Measurements from ENCODE around the gene DNAH12.

DNAH12 gene

DNA sequence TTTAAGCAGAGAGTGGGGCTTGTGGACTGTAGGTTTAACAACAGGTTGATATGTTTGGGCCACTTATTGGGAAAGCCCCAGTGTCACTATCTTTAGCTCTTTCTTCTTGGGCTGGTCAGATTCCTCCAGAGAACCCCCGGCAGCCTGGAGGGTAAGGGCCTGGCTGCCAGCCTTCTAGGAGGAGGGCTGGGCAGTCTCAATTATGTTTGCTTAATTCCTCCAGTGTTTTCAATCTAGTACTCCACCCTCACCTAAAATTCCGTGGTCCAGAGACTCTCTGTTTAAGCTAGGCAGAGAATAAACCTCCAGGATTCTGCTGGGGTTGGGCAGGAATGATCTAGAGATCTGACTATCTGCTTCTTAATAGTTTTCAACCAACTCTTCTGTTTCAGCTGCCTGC is 256.9 kb downstream of the DNAH12 start:
- DNase-seq: no peak
- Mint-ChIP-seq H3K9me3 (no peaks in the 10 kb centered on the region), H3K27ac (no peak overlapping the region), H3K4me3 (no peak overlapping the region), H3K36me3 (ENCODE audit: low read depth) (no peaks in the 10 kb centered on the region), H3K4me1 (ENCODE audit: low read depth) (no peaks in the 10 kb centered on the region), H3K27me3 (peaks cover 18% of the 10 kb centered on the region)

DNA sequence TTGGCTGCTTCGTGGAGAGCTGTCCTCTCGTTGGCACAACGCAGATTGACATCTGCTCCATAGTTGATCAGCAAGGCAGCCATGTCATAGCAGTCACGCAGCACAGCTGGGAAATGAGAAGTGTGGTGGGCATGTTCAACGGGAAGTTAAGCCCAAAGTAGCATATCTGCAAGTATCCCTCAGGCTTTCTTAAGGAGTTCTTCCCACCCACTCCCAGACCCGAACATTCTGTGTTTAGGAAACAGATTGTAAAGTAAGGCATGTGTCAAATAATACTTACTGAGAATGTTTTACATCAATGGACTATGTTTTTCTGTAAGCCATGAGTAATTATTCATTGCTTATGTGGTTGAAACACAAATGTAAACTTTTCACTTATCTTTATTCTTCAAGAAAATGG is 260.8 kb downstream of the DNAH12 start:
- no peak overlapping the region for H3K27ac Mint-ChIP-seq
- H3K4me1 Mint-ChIP-seq (ENCODE audit: low read depth): no peaks in the 10 kb centered on the region
- no peaks in the 10 kb centered on the region for H3K27me3 Mint-ChIP-seq
- H3K36me3 Mint-ChIP-seq (ENCODE audit: low read depth): peaks cover 5% of the 10 kb centered on the region
- DNase-seq: no peak
- no peak overlapping the region for H3K4me3 Mint-ChIP-seq
- H3K9me3 Mint-ChIP-seq: peaks cover 3% of the 10 kb centered on the region

DNA sequence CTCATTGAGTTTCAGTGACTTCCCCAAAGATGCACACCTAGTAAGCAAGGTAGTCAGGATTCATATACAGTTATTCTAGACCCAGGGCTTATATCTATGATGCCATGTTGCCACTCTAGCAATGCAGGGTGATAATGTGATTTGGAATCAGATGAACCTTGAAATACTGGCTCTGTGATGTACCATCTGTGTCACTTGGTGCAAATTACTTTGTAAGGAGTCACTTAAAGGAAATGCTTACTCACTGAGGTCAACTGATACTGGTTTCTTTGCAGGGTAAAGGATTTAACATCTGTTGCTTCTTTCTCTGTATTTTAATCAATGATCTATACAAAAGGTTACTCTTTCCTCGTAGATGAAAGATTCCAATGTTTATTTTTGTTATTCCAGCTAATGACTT is 262.4 kb downstream of the DNAH12 start:
- Mint-ChIP-seq H3K9me3 (peaks cover 3% of the 10 kb centered on the region), H3K27ac (no peak overlapping the region), H3K36me3 (ENCODE audit: low read depth) (peaks cover 7% of the 10 kb centered on the region), H3K4me3 (no peak overlapping the region), H3K4me1 (ENCODE audit: low read depth) (no peaks in the 10 kb centered on the region), H3K27me3 (no peaks in the 10 kb centered on the region)
- no peak for DNase-seq

DNA sequence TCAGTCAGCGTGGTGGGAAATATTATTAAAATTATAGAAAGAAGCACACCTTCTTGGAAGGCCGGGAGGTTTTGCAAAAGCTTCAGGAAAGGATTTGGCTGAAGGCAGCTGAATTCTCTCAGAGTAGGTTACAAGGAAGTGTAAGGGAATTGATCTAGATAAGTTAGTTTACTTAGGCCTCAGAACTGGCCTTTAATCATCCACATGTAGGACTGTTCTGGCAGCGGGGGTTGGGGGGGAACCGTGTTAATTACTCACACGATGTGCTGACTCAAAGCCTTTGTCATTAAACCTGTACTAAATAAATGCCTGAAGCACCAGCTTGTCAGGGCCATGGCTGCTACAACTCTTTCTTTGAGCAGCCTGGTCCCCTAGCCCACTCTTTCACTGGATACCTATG is 264.5 kb downstream of the DNAH12 start:
- peaks cover 11% of the 10 kb centered on the region for H3K36me3 Mint-ChIP-seq (ENCODE audit: low read depth)
- H3K4me1 Mint-ChIP-seq (ENCODE audit: low read depth): no peaks in the 10 kb centered on the region
- no peak for DNase-seq
- H3K9me3 Mint-ChIP-seq: peaks cover 3% of the 10 kb centered on the region
- H3K27me3 Mint-ChIP-seq: no peaks in the 10 kb centered on the region
- no peak overlapping the region for H3K27ac Mint-ChIP-seq
- H3K4me3 Mint-ChIP-seq: no peak overlapping the region

DNA sequence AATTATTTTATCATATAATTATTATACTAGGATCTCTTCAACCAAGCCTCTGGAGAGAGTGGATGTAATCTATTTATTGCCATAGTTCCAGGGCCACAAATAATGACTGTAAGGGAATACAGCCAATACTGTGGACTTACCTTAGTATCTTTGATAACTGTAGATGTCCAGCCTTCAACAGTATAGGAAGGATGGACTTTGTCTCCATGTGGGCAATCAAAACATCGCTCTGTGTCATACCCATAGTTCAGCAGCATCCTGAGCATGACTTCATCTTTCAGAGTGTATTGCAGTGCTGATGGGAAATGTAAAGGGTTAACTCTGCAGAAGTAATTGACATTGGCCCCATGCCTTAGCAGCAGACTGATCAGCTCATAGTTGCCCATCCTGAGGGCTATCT is 265.9 kb downstream of the DNAH12 start:
- no peak overlapping the region for H3K27ac Mint-ChIP-seq
- peaks cover 3% of the 10 kb centered on the region for H3K9me3 Mint-ChIP-seq

DNA sequence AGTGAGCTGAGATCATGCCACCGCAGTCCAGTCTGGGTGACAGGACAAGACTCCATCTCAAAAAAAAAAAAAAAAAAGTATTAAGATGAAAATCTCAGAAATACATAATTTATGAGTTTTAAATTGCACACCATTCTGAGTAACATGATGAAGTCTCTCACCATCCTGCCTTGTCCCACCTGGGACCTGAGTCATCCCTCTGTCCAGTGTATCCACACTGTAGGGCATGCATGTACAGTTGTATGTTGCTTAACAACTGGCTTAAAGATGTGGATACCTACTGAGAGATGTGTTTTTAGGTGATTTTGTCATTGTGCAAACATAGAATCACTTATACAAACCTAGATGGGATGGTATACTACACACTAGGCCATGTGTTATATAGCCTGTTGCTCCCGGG is 268.8 kb downstream of the DNAH12 start:
- Mint-ChIP-seq H3K36me3 (ENCODE audit: low read depth) (peaks cover 44% of the 10 kb centered on the region), H3K27me3 (no peaks in the 10 kb centered on the region), H3K4me3 (no peak overlapping the region), H3K4me1 (ENCODE audit: low read depth) (no peaks in the 10 kb centered on the region), H3K9me3 (peaks cover 3% of the 10 kb centered on the region), H3K27ac (no peak overlapping the region)
- no peak for DNase-seq

More for the DNA sequence above, 265.9 kb downstream of the DNAH12 start:
- H3K27me3 Mint-ChIP-seq: no peaks in the 10 kb centered on the region
- peaks cover 22% of the 10 kb centered on the region for H3K36me3 Mint-ChIP-seq (ENCODE audit: low read depth)
- no peaks in the 10 kb centered on the region for H3K4me1 Mint-ChIP-seq (ENCODE audit: low read depth)
- no peak overlapping the region for H3K4me3 Mint-ChIP-seq
- no peak for DNase-seq

DNA sequence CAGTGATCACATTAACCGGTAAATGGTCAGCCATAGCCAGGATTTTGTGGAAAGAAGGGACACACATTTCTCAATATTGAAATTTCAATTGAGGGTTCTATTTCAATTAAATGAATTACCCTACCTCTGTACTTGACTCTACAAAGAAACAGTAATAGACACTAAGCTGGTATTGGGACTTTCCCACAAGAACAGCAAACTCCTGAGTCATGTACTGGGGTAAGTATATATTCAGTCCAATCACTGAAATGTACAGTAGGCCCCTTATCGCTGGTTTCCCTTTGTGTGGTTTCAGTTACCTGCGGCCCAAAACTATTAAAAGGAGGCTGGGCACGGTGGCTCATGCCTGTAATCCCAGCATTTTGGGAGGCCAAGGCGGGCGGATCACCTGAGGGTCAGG is 269.3 kb downstream of the DNAH12 start:
- H3K9me3 Mint-ChIP-seq: peaks cover 3% of the 10 kb centered on the region
- no peaks in the 10 kb centered on the region for H3K27me3 Mint-ChIP-seq
- H3K4me1 Mint-ChIP-seq (ENCODE audit: low read depth): no peaks in the 10 kb centered on the region
- no peak overlapping the region for H3K4me3 Mint-ChIP-seq
- DNase-seq: no peak
- H3K36me3 Mint-ChIP-seq (ENCODE audit: low read depth): peaks cover 49% of the 10 kb centered on the region
- no peak overlapping the region for H3K27ac Mint-ChIP-seq

DNA sequence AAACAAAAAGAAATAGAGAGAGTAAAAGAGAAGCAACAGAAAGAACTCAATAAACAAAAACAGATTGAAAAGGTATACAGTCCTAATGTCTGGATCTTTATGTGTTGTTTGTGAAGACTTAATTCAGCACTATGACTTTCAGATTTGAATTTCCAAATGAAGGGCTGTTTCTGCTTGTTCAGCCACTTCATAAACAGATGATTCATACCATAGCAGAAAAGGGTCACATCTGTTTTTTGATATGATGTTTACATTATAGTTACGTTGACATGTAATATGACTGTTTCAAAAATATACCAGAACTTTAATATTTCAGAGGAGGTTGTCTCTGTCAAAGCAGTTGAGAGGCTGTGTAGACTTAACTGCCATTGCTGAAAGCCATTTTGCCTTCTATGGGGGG is 275.7 kb downstream of the DNAH12 start:
- peaks cover 89% of the 10 kb centered on the region for H3K36me3 Mint-ChIP-seq (ENCODE audit: low read depth)
- no peaks in the 10 kb centered on the region for H3K27me3 Mint-ChIP-seq
- peaks cover 4% of the 10 kb centered on the region for H3K9me3 Mint-ChIP-seq
- H3K27ac Mint-ChIP-seq: no peak overlapping the region
- no peak for DNase-seq
- H3K4me1 Mint-ChIP-seq (ENCODE audit: low read depth): no peaks in the 10 kb centered on the region
- no peak overlapping the region for H3K4me3 Mint-ChIP-seq

DNA sequence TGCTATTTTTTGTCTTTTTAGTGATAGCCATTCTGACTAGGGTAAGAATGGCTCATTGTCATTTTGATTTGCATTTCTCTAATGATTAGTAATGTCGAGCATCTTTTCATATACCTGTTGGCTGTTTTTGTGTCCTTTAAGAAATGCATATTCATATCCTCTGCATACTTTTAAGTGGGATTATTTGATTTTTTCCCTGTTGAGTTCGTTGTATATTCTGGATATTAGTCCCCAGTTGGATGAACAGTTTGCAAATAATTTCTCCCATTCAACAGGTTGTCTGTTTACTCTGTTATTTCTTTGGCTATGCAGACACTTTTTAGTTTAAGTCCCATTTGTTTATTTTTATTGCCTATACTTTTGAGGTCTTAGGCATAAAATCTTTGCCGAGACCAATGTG is 282.2 kb downstream of the DNAH12 start:
- no peak overlapping the region for H3K4me3 Mint-ChIP-seq
- no peak overlapping the region for H3K27ac Mint-ChIP-seq
- H3K27me3 Mint-ChIP-seq: no peaks in the 10 kb centered on the region
- no peaks in the 10 kb centered on the region for H3K4me1 Mint-ChIP-seq (ENCODE audit: low read depth)
- no peak for DNase-seq
- peaks cover 93% of the 10 kb centered on the region for H3K36me3 Mint-ChIP-seq (ENCODE audit: low read depth)
- H3K9me3 Mint-ChIP-seq: peaks cover 6% of the 10 kb centered on the region

DNA sequence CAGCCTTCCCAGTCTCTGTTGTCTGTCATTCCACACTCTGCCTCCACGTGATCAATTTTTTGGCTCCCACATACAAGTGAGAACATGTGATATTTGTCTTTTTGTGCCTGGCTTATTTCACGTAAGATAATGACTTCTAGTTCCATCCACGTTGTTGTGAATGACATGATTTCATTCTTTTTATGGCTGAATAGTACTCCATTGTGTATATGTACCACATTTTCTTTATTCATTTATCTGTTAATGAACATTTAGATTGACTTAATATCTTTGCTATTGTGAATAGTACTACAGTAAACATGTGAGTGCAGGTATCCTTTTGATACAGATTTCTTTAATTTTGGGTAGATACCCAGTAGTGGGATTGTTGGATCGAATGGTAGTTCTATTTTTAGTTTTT is 283.0 kb downstream of the DNAH12 start:
- no peak overlapping the region for H3K27ac Mint-ChIP-seq
- no peaks in the 10 kb centered on the region for H3K27me3 Mint-ChIP-seq
- no peak for DNase-seq
- peaks cover 6% of the 10 kb centered on the region for H3K9me3 Mint-ChIP-seq
- peaks cover 87% of the 10 kb centered on the region for H3K36me3 Mint-ChIP-seq (ENCODE audit: low read depth)
- no peaks in the 10 kb centered on the region for H3K4me1 Mint-ChIP-seq (ENCODE audit: low read depth)
- no peak overlapping the region for H3K4me3 Mint-ChIP-seq

DNA sequence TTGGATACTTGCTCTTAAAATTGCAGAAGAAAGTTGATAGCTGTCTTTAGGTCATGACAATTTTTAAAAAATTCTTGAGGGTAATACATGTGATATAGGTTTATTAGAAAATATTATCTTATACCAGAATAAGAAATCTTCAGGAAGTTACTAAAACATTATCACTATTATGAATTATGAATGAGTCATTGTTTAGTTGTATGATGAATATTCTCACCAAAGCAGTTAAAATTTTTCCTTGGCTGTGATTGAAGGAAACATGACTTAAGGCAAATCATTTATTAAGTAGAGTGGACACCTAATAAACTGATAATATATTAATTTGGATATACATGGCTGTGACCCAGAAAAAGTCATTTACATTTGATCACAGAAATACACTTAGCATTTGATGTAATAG is 286.5 kb downstream of the DNAH12 start:
- Mint-ChIP-seq H3K9me3 (no peaks in the 10 kb centered on the region), H3K27ac (no peak overlapping the region), H3K4me1 (ENCODE audit: low read depth) (no peaks in the 10 kb centered on the region), H3K36me3 (ENCODE audit: low read depth) (peaks cover 74% of the 10 kb centered on the region), H3K4me3 (no peak overlapping the region), H3K27me3 (no peaks in the 10 kb centered on the region)
- DNase-seq: no peak

DNA sequence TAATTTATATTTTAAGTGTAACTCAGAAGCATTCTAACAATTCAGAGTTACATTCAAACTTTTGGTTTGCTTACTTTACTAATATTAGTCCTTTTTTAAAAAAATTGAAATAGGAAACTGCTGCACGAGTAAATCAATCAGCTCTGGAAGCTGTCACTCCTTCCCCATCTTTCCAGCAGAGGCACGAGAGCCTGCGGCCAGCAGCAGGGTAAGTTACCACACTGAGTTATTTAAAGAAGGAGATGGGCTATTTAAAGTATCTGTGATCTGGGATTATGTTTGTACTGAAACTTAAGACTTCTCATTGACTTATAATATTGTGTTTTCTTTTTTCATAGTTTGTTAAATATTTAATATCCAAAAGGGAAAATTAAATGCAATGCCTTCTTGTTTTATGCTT is 287.3 kb downstream of the DNAH12 start:
- no peaks in the 10 kb centered on the region for H3K4me1 Mint-ChIP-seq (ENCODE audit: low read depth)
- H3K36me3 Mint-ChIP-seq (ENCODE audit: low read depth): peaks cover 75% of the 10 kb centered on the region
- H3K9me3 Mint-ChIP-seq: no peaks in the 10 kb centered on the region
- no peak overlapping the region for H3K27ac Mint-ChIP-seq
- no peaks in the 10 kb centered on the region for H3K27me3 Mint-ChIP-seq
- no peak for DNase-seq
- H3K4me3 Mint-ChIP-seq: no peak overlapping the region

DNA sequence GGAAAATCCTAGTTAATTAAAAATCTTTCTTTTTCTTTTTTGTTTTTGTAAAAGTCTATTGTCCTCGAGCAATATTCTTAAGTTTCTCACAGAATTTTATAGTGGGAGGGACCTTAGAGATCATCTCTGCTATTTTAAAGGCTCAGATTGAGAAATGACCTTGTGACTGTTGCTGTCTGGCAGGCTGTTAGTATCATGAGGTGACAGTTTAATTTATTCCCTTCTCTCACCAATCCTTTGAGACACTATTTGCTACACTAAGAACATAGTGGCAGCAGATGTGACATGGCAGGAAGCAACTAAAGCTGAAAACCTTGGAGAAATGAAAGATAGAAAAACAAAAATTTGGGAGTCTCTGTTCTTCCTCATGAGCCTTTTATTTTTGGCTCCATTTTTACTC is 291.7 kb downstream of the DNAH12 start:
- Mint-ChIP-seq H3K27me3 (no peaks in the 10 kb centered on the region), H3K9me3 (no peaks in the 10 kb centered on the region), H3K4me3 (no peak overlapping the region), H3K27ac (no peak overlapping the region), H3K36me3 (ENCODE audit: low read depth) (peaks cover 62% of the 10 kb centered on the region), H3K4me1 (ENCODE audit: low read depth) (no peaks in the 10 kb centered on the region)
- DNase-seq: no peak

DNA sequence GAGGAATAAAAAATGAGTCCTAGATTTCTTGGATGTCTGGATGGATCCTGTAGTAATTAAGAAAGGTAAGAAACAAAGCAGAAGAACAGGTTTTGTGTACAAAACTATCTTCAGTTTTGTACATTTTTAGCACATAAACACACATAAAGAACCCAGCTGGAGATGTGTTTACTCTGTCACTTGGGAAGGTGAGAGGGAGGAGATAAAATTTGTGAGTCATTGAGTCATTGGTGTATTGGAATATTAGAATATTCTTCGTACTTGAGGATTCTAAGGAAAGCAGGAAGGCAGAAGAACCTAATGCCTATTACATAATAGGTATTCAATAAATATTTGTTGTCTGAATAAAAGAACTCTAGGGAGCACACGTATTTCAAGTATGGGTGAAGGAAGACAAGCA is 299.2 kb downstream of the DNAH12 start:
- Mint-ChIP-seq H3K27ac (no peak overlapping the region), H3K27me3 (no peaks in the 10 kb centered on the region), H3K36me3 (ENCODE audit: low read depth) (peaks cover 85% of the 10 kb centered on the region)

More for the DNA sequence above, 299.2 kb downstream of the DNAH12 start:
- Mint-ChIP-seq H3K4me1 (ENCODE audit: low read depth) (no peaks in the 10 kb centered on the region), H3K9me3 (no peaks in the 10 kb centered on the region), H3K4me3 (no peak overlapping the region)
- DNase-seq: no peak

Data from activated T-cell treated with anti-CD3 and anti-CD28 coated beads, Interleukin-2, amount 50 U/mL, for 24 hours (primary cell).